HepG2 (cell line): ENCODE measurements around the gene CPT1B. TPM values are rescaled to one million over a fixed set of nuclear protein-coding genes. Genes with fewer than 3 reads are reported as not detected.

Experiments used
- CAMTA2 ChIP-seq: sonication (generic); formaldehyde crosslinking; IDR thresholded peaks from 2 replicates; pipeline ENCODE4 v1.4.0; 2020; ENCODE audit warnings: mild to moderate bottlenecking, missing genetic modification reagents, borderline replicate concordance
- CEBPG ChIP-seq: IDR thresholded peaks from 2 replicates; pipeline ENCODE4 v1.6.1; 2016
- DNMT3B ChIP-seq: conservative IDR thresholded peaks from 2 replicates; pipeline ENCODE4 v1.6.1; 2016; ENCODE audit warnings: missing biosample characterization, control low read depth
- E2F2 ChIP-seq: sonication (generic); formaldehyde crosslinking; IDR thresholded peaks from 2 replicates; pipeline ENCODE4 v1.4.0; 2020; ENCODE audit warnings: missing genetic modification reagents, borderline replicate concordance
- ELF4 ChIP-seq: sonication (generic); formaldehyde crosslinking; IDR thresholded peaks from 2 replicates; pipeline ENCODE4 v1.5.0; 2020; ENCODE audit warnings: missing genetic modification reagents, mild to moderate bottlenecking, moderate library complexity, borderline replicate concordance
- GTF2F1 ChIP-seq: fragments of 150-350 bp; IDR thresholded peaks from 2 replicates; pipeline ENCODE4 v1.6.1; 2014; ENCODE audit warnings: low read length
- HMGXB4 ChIP-seq, 2 experiments: sonication (generic) in 1 of 2; formaldehyde crosslinking in 1 of 2; IDR thresholded peaks; 2 replicates each; pipeline versions ENCODE4 v1.4.0 to v1.6.1; 2018 to 2020; ENCODE audit warnings: missing genetic modification reagents in 2 of 2, borderline replicate concordance in 1 of 2, low read depth in 1 of 2, mild to moderate bottlenecking in 1 of 2, missing biosample characterization in 1 of 2
- HNF4G ChIP-seq, 2 experiments: sonication (generic) in 1 of 2; formaldehyde crosslinking in 1 of 2; IDR thresholded peaks; 2 replicates each; pipeline versions ENCODE4 v1.4.0 to v1.6.1; 2011 to 2020; ENCODE audit warnings: borderline replicate concordance in 2 of 2, low read depth in 2 of 2, mild to moderate bottlenecking in 2 of 2, low read length in 1 of 2, missing genetic modification reagents in 1 of 2, moderate library complexity in 1 of 2
- HNRNPH1 ChIP-seq: fragments of 200-400 bp; formaldehyde crosslinking; optimal IDR thresholded peaks from 2 replicates; pipeline ENCODE3; 2017; ENCODE audit warnings: mild to moderate bottlenecking, low read depth, low read length
- KLF15 ChIP-seq: sonication (generic); formaldehyde crosslinking; IDR thresholded peaks from 2 replicates; pipeline ENCODE4 v1.8.1; 2023; ENCODE audit warnings: borderline replicate concordance, mild to moderate bottlenecking, inconsistent platforms, missing genetic modification reagents, mixed read lengths
- MATR3 ChIP-seq: sonication (generic); formaldehyde crosslinking; IDR thresholded peaks from 2 replicates; pipeline ENCODE4 v1.4.0; 2020; ENCODE audit warnings: missing genetic modification reagents
- NR2C2 ChIP-seq: sonication (generic); formaldehyde crosslinking; IDR thresholded peaks from 2 replicates; pipeline ENCODE4 v1.4.0; 2020; ENCODE audit warnings: missing genetic modification reagents, mild to moderate bottlenecking, moderate library complexity, borderline replicate concordance
- NR3C1 ChIP-seq: sonication (generic); formaldehyde crosslinking; IDR thresholded peaks from 2 replicates; pipeline ENCODE4 v1.4.0; 2020; ENCODE audit warnings: missing genetic modification reagents
- RARA ChIP-seq: IDR thresholded peaks from 2 replicates; pipeline ENCODE4 v1.6.1; 2016; ENCODE audit warnings: missing genetic modification reagents, missing compliant biosample characterization
- SETDB1 ChIP-seq: sonication (generic); formaldehyde crosslinking; IDR thresholded peaks from 2 replicates; pipeline ENCODE4 v1.5.1; 2020; ENCODE audit warnings: missing genetic modification reagents, mild to moderate bottlenecking, borderline replicate concordance
- SNAI1 ChIP-seq: sonication (generic); formaldehyde crosslinking; IDR thresholded peaks from 2 replicates; pipeline ENCODE4 v1.5.0; 2020; ENCODE audit warnings: mild to moderate bottlenecking, missing genetic modification reagents, borderline replicate concordance
- STAG1 ChIP-seq: sonication (generic); formaldehyde crosslinking; IDR thresholded peaks from 2 replicates; pipeline ENCODE4 v1.4.0; 2020; ENCODE audit warnings: missing genetic modification reagents
- STAT5B ChIP-seq: sonication (generic); formaldehyde crosslinking; IDR thresholded peaks from 2 replicates; pipeline ENCODE4 v1.4.0; 2020; ENCODE audit warnings: missing genetic modification reagents
- TBL1XR1 ChIP-seq: fragments of 150-350 bp; IDR thresholded peaks from 2 replicates; pipeline ENCODE4 v1.6.1; 2014; ENCODE audit warnings: borderline replicate concordance, low read length; ENCODE audit not compliant: partially characterized antibody
- XRCC5 ChIP-seq: fragments of 200-400 bp; formaldehyde crosslinking; optimal IDR thresholded peaks from 2 replicates; pipeline ENCODE3; 2017; ENCODE audit warnings: mild to moderate bottlenecking, low read length
- ZBTB21 ChIP-seq: sonication (generic); formaldehyde crosslinking; IDR thresholded peaks from 2 replicates; pipeline ENCODE4 v1.4.0; 2020; ENCODE audit warnings: missing genetic modification reagents
- ZFY ChIP-seq: sonication (generic); formaldehyde crosslinking; IDR thresholded peaks from 2 replicates; pipeline ENCODE4 v1.4.0; 2020; ENCODE audit warnings: missing genetic modification reagents
- ZNF17 ChIP-seq: sonication (generic); formaldehyde crosslinking; IDR thresholded peaks from 2 replicates; pipeline ENCODE4 v1.5.0; 2020; ENCODE audit warnings: mild to moderate bottlenecking, missing genetic modification reagents
- ZNF317 ChIP-seq: sonication (generic); formaldehyde crosslinking; IDR thresholded peaks from 2 replicates; pipeline ENCODE4 v1.5.0; 2020; ENCODE audit warnings: mild to moderate bottlenecking, missing genetic modification reagents
- ZNF343 ChIP-seq: sonication (generic); formaldehyde crosslinking; IDR thresholded peaks from 2 replicates; pipeline ENCODE4 v1.4.0; 2020; ENCODE audit warnings: mild to moderate bottlenecking, missing genetic modification reagents
- ZNF556 ChIP-seq: sonication (generic); formaldehyde crosslinking; IDR thresholded peaks from 2 replicates; pipeline ENCODE4 v1.4.0; 2020; ENCODE audit warnings: mild to moderate bottlenecking, missing genetic modification reagents, borderline replicate concordance
- ZNF557 ChIP-seq: sonication (generic); formaldehyde crosslinking; IDR thresholded peaks from 2 replicates; pipeline ENCODE4 v1.4.0; 2020; ENCODE audit warnings: missing genetic modification reagents
- ZNF768 ChIP-seq: sonication (generic); formaldehyde crosslinking; IDR thresholded peaks from 2 replicates; pipeline ENCODE4 v1.4.0; 2020; ENCODE audit warnings: missing genetic modification reagents
- ZNF891 ChIP-seq: sonication (generic); formaldehyde crosslinking; IDR thresholded peaks from 2 replicates; pipeline ENCODE4 v1.5.0; 2020; ENCODE audit warnings: mild to moderate bottlenecking, missing genetic modification reagents
- polyA plus RNA-seq, 8 experiments: library from polyadenylated mRNA; depleted of rRNA in 3 of 8; stranded (reverse) in 7 of 8; unstranded in 1 of 8; fragments of >200 nt; fragmentation: Illumina TruSeq in 4 of 8; extraction: Trizol in 4 of 8; gene quantifications; 2 replicates each; pipeline versions ENCODE4 v1.2.1 to v1.2.3, GENCODE V29; 2011 to 2016; ENCODE audit warnings: low read depth in 4 of 8, missing spikeins in 1 of 8, mixed read lengths in 1 of 8; ENCODE audit not compliant: insufficient read depth in 1 of 8
- total RNA-seq, 5 experiments: library from RNA; depleted of rRNA; stranded (reverse); fragments of >200 nt; fragmentation: Illumina TruSeq; extraction: Trizol; gene quantifications; 2 replicates each; pipeline ENCODE4 v1.2.3, GENCODE V29; 2016; ENCODE audit warnings: low read depth in 1 of 5

The CPT1B gene
- total and polyA plus RNA-seq, 2 of the 13 experiments (the other 11 are each of a cell fraction or from before 2014, with no cell fraction given): 9.2 to 19.5 TPM

DNA sequence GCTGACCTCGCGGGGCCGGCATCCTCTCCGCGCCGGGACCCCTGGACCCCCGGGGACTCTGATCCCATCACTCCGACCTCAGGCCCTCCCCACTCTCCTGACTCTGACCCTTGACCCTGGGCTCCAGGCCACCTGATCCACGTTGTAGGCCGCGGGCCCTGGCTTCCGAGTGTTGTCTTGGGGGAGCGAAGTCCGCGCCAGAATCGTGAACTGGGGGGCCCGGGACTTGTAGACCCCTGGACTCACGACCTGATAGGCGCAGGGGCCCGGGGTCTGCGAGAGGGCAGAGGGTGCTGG is 47.7 kb downstream of the CPT1B start (continued):
- TF ChIP-seq TBL1XR1 (no peak), MATR3 (CRISPR knock-in tag) (no peak), SNAI1 (CRISPR knock-in tag) (no peak), NR3C1 (CRISPR knock-in tag) (no peak), E2F2 (CRISPR knock-in tag) (no peak), ZNF17 (CRISPR knock-in tag) (no peak), KLF15 (CRISPR knock-in tag) (no peak), ELF4 (CRISPR knock-in tag) (no peak), RARA (0 out of 2 replicates have a peak, but pooled peaks have one; percentile 2), GTF2F1 (no peak), STAT5B (0 out of 2 replicates have a peak, but pooled peaks have one; percentile 10), ZNF891 (CRISPR knock-in tag) (no peak), CEBPG (CRISPR knock-in tag) (no peak), HNRNPH1 (no peak), HMGXB4 (CRISPR knock-in tag; IDR thresholded peaks at IDR 0.05; ENCODE audit: borderline replicate concordance in 1 of 2, low read depth in 1 of 2) (peak; percentile 38 to 72; a peak in 3 of 4 replicates), ZFY (CRISPR knock-in tag) (peak; percentile 86; the same call in 1 of the 2 replicates), ZNF768 (CRISPR knock-in tag) (no peak), NR2C2 (CRISPR knock-in tag) (peak; percentile 95), SETDB1 (CRISPR knock-in tag) (no peak), ZNF343 (CRISPR knock-in tag) (no peak), STAG1 (no peak), HNF4G (IDR thresholded peaks at IDR 0.05; ENCODE audit: borderline replicate concordance, low read depth, low read length) (no peak), HNF4G (CRISPR knock-in tag; IDR thresholded peaks at IDR 0.05; ENCODE audit: borderline replicate concordance, low read depth) (peak; percentile 72), ZNF557 (CRISPR knock-in tag) (no peak), ZNF317 (CRISPR knock-in tag) (peak; percentile 46; the same call in 1 of the 2 replicates), CAMTA2 (CRISPR knock-in tag) (no peak), DNMT3B (CRISPR knock-in tag) (no peak), XRCC5 (peak; percentile 16), ZBTB21 (CRISPR knock-in tag) (no peak), ZNF556 (CRISPR knock-in tag) (no peak; the same call in 1 of the 2 replicates)
